Measurements from ENCODE around the gene ARHGAP45.

Gene ARHGAP45

GRCh38 chr19:1106841-1107660 lies 40.1 kb downstream of the ARHGAP45 start:
- peaks cover 29% of the 10 kb centered on the region for H3K4me1 ChIP-seq (ENCODE audit: control insufficient read depth, low read length)
- no peaks in the 10 kb centered on the region for H3K9me3 ChIP-seq (ENCODE audit: control insufficient read depth, insufficient read depth, low read length)
- H3K27me3 ChIP-seq (ENCODE audit: control insufficient read depth, low read length), result no peaks in the 10 kb centered on the region
- peaks cover 7% of the 10 kb centered on the region; the same call in 1 of the 2 replicates for H3F3A ChIP-seq (ENCODE audit: control insufficient read depth, insufficient read depth)
- no peak overlapping the region for H3K4me3 ChIP-seq (ENCODE audit: low read length)
- H3K36me3 ChIP-seq (ENCODE audit: control insufficient read depth, low read length), result peaks cover 16% of the 10 kb centered on the region
- no peak for TF ChIP-seq EZH2phosphoT487 (IDR thresholded peaks at IDR 0.05; ENCODE audit: borderline replicate concordance, low read length)
- TF ChIP-seq CTCF (IDR thresholded peaks at IDR 0.05; ENCODE audit: low read depth, low read length, poor library complexity, severe bottlenecking), result no peak
- H4K20me1 ChIP-seq (ENCODE audit: control insufficient read depth, insufficient read depth, low read depth, low read length), result no peaks in the 10 kb centered on the region
- no peak overlapping the region; the same call in 1 of the 2 replicates for H3K4me2 ChIP-seq (ENCODE audit: low read length)
- H3K9me2 ChIP-seq (replicated peaks; ENCODE audit: control insufficient read depth, low read length), result no peaks in the 10 kb centered on the region
- no peak overlapping the region for H3K27ac ChIP-seq (ENCODE audit: low read depth, low read length)
- peaks cover 10% of the 10 kb centered on the region for H3K79me2 ChIP-seq (ENCODE audit: control insufficient read depth, low read length)

GRCh38 chr19:1107661-1108261 lies 40.8 kb downstream of the ARHGAP45 start:
- peaks cover 10% of the 10 kb centered on the region for H3K79me2 ChIP-seq (ENCODE audit: control insufficient read depth, low read length)
- no peak overlapping the region for H3K27ac ChIP-seq (ENCODE audit: low read depth, low read length)
- no peak overlapping the region for H3K4me3 ChIP-seq (ENCODE audit: low read length)
- no peaks in the 10 kb centered on the region for H3K27me3 ChIP-seq (ENCODE audit: control insufficient read depth, low read length)
- no peaks in the 10 kb centered on the region for H4K20me1 ChIP-seq (ENCODE audit: control insufficient read depth, insufficient read depth, low read depth, low read length)
- peaks cover 19% of the 10 kb centered on the region for H3K36me3 ChIP-seq (ENCODE audit: control insufficient read depth, low read length)
- peaks cover 22% of the 10 kb centered on the region for H3K4me1 ChIP-seq (ENCODE audit: control insufficient read depth, low read length)
- H3F3A ChIP-seq (ENCODE audit: control insufficient read depth, insufficient read depth), result peaks cover 3% of the 10 kb centered on the region; the same call in 1 of the 2 replicates
- TF ChIP-seq CTCF (IDR thresholded peaks at IDR 0.05; ENCODE audit: low read depth, low read length, poor library complexity, severe bottlenecking) (no peak), EZH2phosphoT487 (IDR thresholded peaks at IDR 0.05; ENCODE audit: borderline replicate concordance, low read length) (no peak)
- no peak overlapping the region; the same call in 1 of the 2 replicates for H3K4me2 ChIP-seq (ENCODE audit: low read length)
- H3K9me3 ChIP-seq (ENCODE audit: control insufficient read depth, insufficient read depth, low read length), result no peaks in the 10 kb centered on the region
- H3K9me2 ChIP-seq (replicated peaks; ENCODE audit: control insufficient read depth, low read length), result no peaks in the 10 kb centered on the region

- Histone ChIP-seq H4K20me1 (ENCODE audit: control insufficient read depth, insufficient read depth, low read depth, low read length) (no peaks in the 10 kb centered on the region), H3K4me1 (ENCODE audit: control insufficient read depth, low read length) (peaks cover 17% of the 10 kb centered on the region), H3K27ac (ENCODE audit: low read depth, low read length) (no peak overlapping the region), H3K4me2 (ENCODE audit: low read length) (no peak overlapping the region), H3K9me2 (replicated peaks; ENCODE audit: control insufficient read depth, low read length) (no peaks in the 10 kb centered on the region), H3K4me3 (ENCODE audit: low read length) (no peak overlapping the region), H3K79me2 (ENCODE audit: control insufficient read depth, low read length) (peaks cover 10% of the 10 kb centered on the region), H3K36me3 (ENCODE audit: control insufficient read depth, low read length) (peaks cover 19% of the 10 kb centered on the region), H3K27me3 (ENCODE audit: control insufficient read depth, low read length) (no peaks in the 10 kb centered on the region), H3K9me3 (ENCODE audit: control insufficient read depth, insufficient read depth, low read length) (no peaks in the 10 kb centered on the region), H3F3A (ENCODE audit: control insufficient read depth, insufficient read depth) (peaks cover under 1% of the 10 kb centered on the region; the same call in 1 of the 2 replicates)
- TF ChIP-seq EZH2phosphoT487 (IDR thresholded peaks at IDR 0.05; ENCODE audit: borderline replicate concordance, low read length) (no peak), CTCF (IDR thresholded peaks at IDR 0.05; ENCODE audit: low read depth, low read length, poor library complexity, severe bottlenecking) (no peak)
Measured at GRCh38 chr19:1108291-1109031, 41.5 kb downstream of the ARHGAP45 start.

Measured in DOHH2 (cell line).